PFSK-1 (cell line): Measurements from ENCODE around the gene NUP98.

Experiments used
- FOXP2 ChIP-seq: optimal IDR thresholded peaks from 2 replicates; pipeline ENCODE3; 2011; ENCODE audit warnings: borderline replicate concordance, control low read depth, inconsistent platforms; ENCODE audit not compliant: insufficient read depth; ENCODE audit errors: extremely low read length, extremely low read depth
- POLR2AphosphoS5 ChIP-seq: IDR thresholded peaks from 2 replicates; pipeline ENCODE4 v1.6.1; 2012; ENCODE audit warnings: low read depth, mild to moderate bottlenecking, control low read depth, low read length, moderate library complexity
- SIN3A ChIP-seq: IDR thresholded peaks from 2 replicates; pipeline ENCODE4 v1.6.1; 2012; ENCODE audit warnings: mild to moderate bottlenecking, low read length, moderate library complexity, borderline replicate concordance; ENCODE audit not compliant: insufficient read depth
- TAF1 ChIP-seq: IDR thresholded peaks from 2 replicates; pipeline ENCODE4 v1.6.1; 2012; ENCODE audit warnings: low read length, control low read depth, borderline replicate concordance; ENCODE audit not compliant: insufficient read depth
- TF ChIP-seq, protein P1 (sequence below), 2 experiments: IDR thresholded peaks; 2 replicates each; pipeline versions ENCODE4 v1.6.1 to v1.8.0; 2011 to 2012; ENCODE audit warnings: low read depth in 2 of 2, low read length in 2 of 2, control low read depth in 1 of 2, inconsistent platforms in 1 of 2, mild to moderate bottlenecking in 1 of 2, moderate library complexity in 1 of 2; ENCODE audit not compliant: insufficient read depth in 1 of 2

The NUP98 gene

DNA sequence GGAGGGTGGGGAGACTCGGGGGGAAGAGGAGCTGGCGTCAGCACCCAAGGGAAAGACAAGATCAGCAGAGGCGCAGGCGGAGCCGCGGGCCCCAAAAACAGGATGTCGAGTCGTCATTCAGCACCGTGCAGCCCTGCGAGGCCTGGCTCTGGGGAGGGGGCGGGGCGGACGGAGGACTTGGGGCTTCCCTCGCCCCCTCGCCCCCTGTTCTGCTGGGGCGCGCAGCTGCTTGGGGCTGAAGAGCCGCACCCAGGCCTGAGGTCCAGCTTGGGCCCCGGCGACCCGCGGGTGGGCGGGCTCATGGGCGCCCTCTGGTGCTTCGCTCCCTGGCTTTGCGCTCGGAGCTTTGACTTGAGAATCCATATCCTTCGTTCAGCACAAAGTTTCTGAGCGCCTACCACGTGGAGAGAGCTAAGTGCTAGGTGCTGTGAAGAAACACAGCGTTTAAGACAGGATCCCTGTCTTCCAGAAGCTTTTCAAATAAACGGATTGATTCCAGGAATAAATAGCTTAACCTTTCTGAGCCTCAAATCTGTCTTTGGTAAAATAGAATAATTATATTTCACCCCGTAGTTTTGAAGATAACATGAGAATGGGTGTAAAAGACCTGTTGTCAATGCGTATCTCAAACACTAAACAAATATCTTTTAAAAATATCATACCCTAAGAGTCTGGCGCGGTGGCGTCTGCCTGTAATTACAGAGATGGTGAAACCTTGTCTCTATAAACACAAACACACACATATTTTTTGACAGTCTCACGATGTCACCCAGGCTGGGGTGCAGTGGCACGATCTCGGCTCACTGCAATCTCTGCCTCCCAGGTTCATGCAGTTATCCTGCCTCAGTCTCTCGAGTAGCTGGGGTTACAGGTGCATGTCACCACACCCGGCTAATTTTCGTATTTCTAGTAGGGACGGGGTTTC, 44.3 kb upstream of the NUP98 start:
- TF ChIP-seq POLR2AphosphoS5 (peak; percentile 74), SIN3A (peak; percentile 87), TAF1 (peak; percentile 64; the same call in 1 of the 2 replicates), FOXP2 (no peak)
- TF ChIP-seq, protein P1, sequence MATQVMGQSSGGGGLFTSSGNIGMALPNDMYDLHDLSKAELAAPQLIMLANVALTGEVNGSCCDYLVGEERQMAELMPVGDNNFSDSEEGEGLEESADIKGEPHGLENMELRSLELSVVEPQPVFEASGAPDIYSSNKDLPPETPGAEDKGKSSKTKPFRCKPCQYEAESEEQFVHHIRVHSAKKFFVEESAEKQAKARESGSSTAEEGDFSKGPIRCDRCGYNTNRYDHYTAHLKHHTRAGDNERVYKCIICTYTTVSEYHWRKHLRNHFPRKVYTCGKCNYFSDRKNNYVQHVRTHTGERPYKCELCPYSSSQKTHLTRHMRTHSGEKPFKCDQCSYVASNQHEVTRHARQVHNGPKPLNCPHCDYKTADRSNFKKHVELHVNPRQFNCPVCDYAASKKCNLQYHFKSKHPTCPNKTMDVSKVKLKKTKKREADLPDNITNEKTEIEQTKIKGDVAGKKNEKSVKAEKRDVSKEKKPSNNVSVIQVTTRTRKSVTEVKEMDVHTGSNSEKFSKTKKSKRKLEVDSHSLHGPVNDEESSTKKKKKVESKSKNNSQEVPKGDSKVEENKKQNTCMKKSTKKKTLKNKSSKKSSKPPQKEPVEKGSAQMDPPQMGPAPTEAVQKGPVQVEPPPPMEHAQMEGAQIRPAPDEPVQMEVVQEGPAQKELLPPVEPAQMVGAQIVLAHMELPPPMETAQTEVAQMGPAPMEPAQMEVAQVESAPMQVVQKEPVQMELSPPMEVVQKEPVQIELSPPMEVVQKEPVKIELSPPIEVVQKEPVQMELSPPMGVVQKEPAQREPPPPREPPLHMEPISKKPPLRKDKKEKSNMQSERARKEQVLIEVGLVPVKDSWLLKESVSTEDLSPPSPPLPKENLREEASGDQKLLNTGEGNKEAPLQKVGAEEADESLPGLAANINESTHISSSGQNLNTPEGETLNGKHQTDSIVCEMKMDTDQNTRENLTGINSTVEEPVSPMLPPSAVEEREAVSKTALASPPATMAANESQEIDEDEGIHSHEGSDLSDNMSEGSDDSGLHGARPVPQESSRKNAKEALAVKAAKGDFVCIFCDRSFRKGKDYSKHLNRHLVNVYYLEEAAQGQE (IDR thresholded peaks at IDR 0.05; ENCODE audit: insufficient read depth in 1 of 2, low read depth in 2 of 2, low read length in 2 of 2), result no peak

DNA sequence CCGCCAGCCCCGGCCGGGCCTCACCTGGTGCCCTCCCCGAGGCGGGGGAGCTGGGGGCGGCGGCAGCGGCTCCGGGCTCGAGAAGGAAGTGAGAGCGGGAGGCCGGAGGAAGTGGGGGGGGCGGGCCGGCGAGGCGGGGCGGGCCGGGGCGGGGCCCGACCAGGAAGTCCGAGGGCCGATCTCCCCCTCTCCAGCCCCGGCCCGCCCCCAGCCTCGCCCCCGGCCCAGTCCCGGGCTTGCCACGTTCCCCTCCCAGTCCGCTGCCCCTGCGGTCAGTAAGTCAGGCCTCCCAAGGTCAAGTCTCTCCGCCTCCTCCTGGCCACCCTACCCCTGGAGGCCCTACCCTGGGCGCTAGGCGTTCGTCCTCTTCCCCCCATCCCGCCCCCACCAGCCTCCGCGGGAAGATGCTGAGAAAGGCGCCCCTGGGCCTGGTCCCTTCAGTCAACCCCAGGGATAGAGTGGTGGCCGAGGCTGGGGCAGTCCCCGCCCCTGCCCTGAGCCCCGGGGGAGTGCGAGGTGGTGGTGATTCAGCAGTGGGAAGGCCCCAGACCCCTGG, 43.6 kb upstream of the NUP98 start, which contains the start of gene RHOG:
Gene RHOG (minus strand): TSS at position 90 of the 556 bp plus-strand sequence. CDS start 12,821 bp downstream, outside the sequence.
- TF ChIP-seq TAF1 (peak; percentile 70; the same call in 1 of the 2 replicates), FOXP2 (peak; percentile 21), POLR2AphosphoS5 (peak; percentile 50), SIN3A (peak; percentile 54; the same call in 1 of the 2 replicates)
- TF ChIP-seq, protein P1 (IDR thresholded peaks at IDR 0.05; ENCODE audit: insufficient read depth in 1 of 2, low read depth in 2 of 2, low read length in 2 of 2), result 0 out of 4 replicates have a peak, but pooled peaks of 1 of the 2 experiments have one; percentile 27

DNA sequence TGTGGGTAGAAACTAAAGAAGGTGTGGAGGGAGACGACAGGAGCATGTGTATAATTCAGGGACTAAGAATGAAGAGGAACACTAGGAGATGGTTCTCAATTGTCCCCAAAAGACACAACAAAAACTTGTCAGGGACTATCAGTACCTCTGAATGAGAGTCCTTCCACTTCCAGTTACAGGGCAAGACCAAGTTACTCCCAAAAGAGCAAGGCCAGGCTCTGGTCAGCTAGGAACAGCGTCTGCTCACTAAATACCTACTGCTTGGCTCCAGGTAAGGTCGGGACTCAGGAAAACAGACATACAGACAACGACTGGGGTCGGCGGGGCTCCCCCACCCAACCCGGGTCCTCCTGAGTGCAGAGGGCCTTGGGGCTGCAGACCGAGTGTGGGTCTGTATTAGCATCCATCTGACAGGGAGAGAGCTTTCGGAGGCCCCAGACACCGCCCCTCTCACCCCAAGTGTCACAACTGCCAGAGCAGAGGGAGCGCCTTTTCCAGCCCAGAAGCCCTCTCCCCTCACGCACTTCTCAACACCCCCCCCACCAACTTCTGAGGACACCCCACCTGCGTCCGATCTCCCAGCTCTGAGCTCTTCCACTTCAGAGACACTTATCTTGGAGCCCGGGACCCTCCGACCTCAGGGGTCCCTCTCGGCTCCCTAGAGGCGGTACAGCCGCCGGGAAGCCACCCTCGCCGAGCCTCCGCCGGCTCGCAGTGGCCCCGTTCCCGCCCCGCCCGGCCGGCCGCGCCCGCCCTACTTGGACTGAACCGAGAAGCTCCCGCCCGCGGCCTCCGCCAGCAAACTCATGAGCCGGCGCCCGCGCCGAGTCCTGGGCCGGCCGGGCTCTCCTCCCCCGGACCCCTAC, 42.9 kb upstream of the NUP98 start:
- no peak for TF ChIP-seq POLR2AphosphoS5
- TF ChIP-seq, protein P1 (IDR thresholded peaks at IDR 0.05; ENCODE audit: insufficient read depth in 1 of 2, low read depth in 2 of 2, low read length in 2 of 2), result no peak
- no peak for TF ChIP-seq FOXP2
- TF ChIP-seq SIN3A, result no peak
- TF ChIP-seq TAF1, result no peak

DNA sequence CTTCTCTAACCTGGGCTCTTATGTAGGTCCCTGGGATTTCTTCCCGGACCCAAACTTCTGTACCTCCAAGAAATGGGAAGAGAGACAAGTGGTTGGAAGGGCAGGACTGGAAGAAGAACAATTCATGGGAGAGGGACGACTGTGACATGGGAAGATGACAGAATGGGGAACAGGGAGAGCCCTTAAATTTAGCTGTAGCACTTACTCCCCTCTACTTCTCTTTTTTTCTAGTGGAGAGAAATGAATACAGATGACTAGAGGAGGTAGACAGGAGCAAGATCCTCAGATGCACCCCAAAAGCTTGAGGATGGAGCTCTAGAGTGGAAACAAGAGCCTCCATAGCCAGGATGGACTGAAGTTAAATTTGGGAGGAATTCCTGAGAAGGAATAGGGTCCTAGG, 41.1 kb upstream of the NUP98 start:
- TF ChIP-seq SIN3A (no peak), FOXP2 (no peak), POLR2AphosphoS5 (no peak), TAF1 (no peak)
- TF ChIP-seq, protein P1 (IDR thresholded peaks at IDR 0.05; ENCODE audit: insufficient read depth in 1 of 2, low read depth in 2 of 2, low read length in 2 of 2), result no peak
